GM10248 (cell line): ENCODE measurements around the gene KLHL14.

Experiments
- CTCF ChIA-PET: fragments of 300-600 bp; sonication (Branson Sonifier 250); formaldehyde crosslinking; extraction: SDS; loops from one replicate; lab custom pipeline; 2021; ENCODE audit warnings: antibody characterized with exemption; lab: Yijun Ruan, JAX
- POLR2A ChIA-PET: fragments of 350-650 bp; sonication (Branson Sonifier 250); formaldehyde crosslinking; extraction: SDS; loops from one replicate; lab custom pipeline; 2020; ENCODE audit warnings: antibody characterized with exemption; lab: Yijun Ruan, JAX
- DNase-seq: peaks from one replicate; pipeline ENCODE4 v3.0.0; 2012; ENCODE audit errors: extremely low spot score
- TF ChIP-seq, protein P1 (sequence below): IDR thresholded peaks from 2 replicates; pipeline ENCODE4 v1.5.1; 2012; ENCODE audit warnings: mild to moderate bottlenecking, low read depth; ENCODE audit errors: extremely low read depth, missing control alignments, control extremely low read depth

KLHL14 gene, protein sequence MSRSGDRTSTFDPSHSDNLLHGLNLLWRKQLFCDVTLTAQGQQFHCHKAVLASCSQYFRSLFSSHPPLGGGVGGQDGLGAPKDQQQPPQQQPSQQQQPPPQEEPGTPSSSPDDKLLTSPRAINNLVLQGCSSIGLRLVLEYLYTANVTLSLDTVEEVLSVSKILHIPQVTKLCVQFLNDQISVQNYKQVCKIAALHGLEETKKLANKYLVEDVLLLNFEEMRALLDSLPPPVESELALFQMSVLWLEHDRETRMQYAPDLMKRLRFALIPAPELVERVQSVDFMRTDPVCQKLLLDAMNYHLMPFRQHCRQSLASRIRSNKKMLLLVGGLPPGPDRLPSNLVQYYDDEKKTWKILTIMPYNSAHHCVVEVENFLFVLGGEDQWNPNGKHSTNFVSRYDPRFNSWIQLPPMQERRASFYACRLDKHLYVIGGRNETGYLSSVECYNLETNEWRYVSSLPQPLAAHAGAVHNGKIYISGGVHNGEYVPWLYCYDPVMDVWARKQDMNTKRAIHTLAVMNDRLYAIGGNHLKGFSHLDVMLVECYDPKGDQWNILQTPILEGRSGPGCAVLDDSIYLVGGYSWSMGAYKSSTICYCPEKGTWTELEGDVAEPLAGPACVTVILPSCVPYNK

GRCh38 chr18:32772581-32773381 lies at the start of gene KLHL14:
Gene KLHL14 (minus strand): TSS chr18:32773023. CDS start chr18:32770591, 2,432 bp downstream.
- TF ChIP-seq, protein P1, sequence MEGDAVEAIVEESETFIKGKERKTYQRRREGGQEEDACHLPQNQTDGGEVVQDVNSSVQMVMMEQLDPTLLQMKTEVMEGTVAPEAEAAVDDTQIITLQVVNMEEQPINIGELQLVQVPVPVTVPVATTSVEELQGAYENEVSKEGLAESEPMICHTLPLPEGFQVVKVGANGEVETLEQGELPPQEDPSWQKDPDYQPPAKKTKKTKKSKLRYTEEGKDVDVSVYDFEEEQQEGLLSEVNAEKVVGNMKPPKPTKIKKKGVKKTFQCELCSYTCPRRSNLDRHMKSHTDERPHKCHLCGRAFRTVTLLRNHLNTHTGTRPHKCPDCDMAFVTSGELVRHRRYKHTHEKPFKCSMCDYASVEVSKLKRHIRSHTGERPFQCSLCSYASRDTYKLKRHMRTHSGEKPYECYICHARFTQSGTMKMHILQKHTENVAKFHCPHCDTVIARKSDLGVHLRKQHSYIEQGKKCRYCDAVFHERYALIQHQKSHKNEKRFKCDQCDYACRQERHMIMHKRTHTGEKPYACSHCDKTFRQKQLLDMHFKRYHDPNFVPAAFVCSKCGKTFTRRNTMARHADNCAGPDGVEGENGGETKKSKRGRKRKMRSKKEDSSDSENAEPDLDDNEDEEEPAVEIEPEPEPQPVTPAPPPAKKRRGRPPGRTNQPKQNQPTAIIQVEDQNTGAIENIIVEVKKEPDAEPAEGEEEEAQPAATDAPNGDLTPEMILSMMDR, result no peak
- DNase-seq, result no peak
- ChIA-PET CTCF (no interaction called here), POLR2A (no interaction called here)

DNA sequence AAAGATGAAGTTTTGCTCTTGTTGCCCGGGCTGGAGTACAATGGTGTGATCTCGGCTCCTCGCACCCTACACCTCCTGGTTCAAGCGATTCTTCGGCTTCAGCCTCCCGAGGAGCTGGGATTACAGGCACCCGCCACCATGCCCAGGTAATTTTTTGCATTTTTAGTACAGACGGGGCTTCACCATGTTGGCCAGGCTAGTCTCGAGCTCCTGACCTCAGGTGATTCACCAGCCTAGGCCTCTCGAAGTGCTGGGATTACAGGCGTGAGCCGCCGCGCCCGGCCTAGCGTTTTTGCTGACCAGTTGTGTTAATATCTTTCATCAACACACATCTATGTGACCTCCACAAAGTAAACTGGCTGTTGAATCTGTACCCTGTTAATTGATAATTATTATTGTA lies 49.4 kb upstream of the KLHL14 start:
- DNase-seq, result no peak
- TF ChIP-seq, protein P1, result no peak
- ChIA-PET POLR2A (no interaction called here), CTCF (no interaction called here)

GRCh38 chr18:32815881-32816280 lies 43.1 kb upstream of the KLHL14 start:
- POLR2A ChIA-PET, result no interaction called here
- DNase-seq, result no peak
- CTCF ChIA-PET, result no interaction called here
- TF ChIP-seq, protein P1, result no peak

DNA sequence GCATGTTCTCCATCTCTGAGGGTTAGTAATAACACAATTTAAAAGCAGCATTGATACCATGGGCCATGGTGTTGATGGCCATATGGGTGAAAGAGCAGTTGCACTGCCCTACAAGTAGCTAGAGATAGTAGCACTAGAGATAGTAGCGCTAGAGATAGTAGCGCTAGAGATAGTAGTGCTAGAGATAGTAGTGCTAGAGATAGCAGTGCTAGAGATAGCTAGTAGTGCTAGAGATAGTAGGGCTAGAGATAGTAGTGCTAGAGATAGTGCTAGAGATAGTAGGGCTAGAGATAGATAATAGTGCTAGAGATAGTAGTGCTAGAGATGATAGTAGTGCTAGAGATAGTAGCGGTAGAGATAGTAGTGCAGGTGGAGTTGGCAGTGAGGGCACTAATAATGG lies 39.5 kb upstream of the KLHL14 start:
- POLR2A ChIA-PET, result no interaction called here

GRCh38 chr18:32810314-32810713 lies 37.5 kb upstream of the KLHL14 start:
- no peak for DNase-seq
- ChIA-PET CTCF (no interaction called here), POLR2A (no interaction called here)
- TF ChIP-seq, protein P1, result no peak

More for the DNA sequence above, 39.5 kb upstream of the KLHL14 start:
- TF ChIP-seq, protein P1, result no peak
- no peak for DNase-seq
- CTCF ChIA-PET, result no interaction called here

GRCh38 chr18:32805354-32805753 lies 32.5 kb upstream of the KLHL14 start:
- POLR2A ChIA-PET, result no interaction called here
- CTCF ChIA-PET, result no interaction called here
- TF ChIP-seq, protein P1, result no peak
- no peak for DNase-seq
